Stimulated activated CD4-positive, alpha-beta T cell treated with anti-CD3 and anti-CD28 coated beads, Interleukin-15, amount 100 ng/mL, for 24 hours (primary cell): ENCODE results near the gene RPL22.

ENCODE experiments used
- DNase-seq: peaks from one replicate; pipeline ENCODE4 v3.0.0-alpha.2; 2020

RPL22 gene

GRCh38 chr1:6170742-6171201 lies 28.6 kb downstream of the RPL22 start:
- no peak for DNase-seq

- no peak for DNase-seq
Observed at GRCh38 chr1:6170116-6170741, 29.2 kb downstream of the RPL22 start.

- DNase-seq: no peak
Observed at GRCh38 chr1:6168947-6169586, 30.3 kb downstream of the RPL22 start.

- DNase-seq: no peak
Observed at GRCh38 chr1:6167391-6168303, 31.7 kb downstream of the RPL22 start.

- no peak for DNase-seq
Observed at GRCh38 chr1:6166655-6167390, 32.6 kb downstream of the RPL22 start.

GRCh38 chr1:6166221-6166620 lies 33.2 kb downstream of the RPL22 start:
- no peak for DNase-seq

- no peak for DNase-seq
Observed at GRCh38 chr1:6165441-6165985, 33.9 kb downstream of the RPL22 start.

- no peak for DNase-seq
Observed at GRCh38 chr1:6165027-6165426, 34.4 kb downstream of the RPL22 start.

GRCh38 chr1:6163973-6164617 lies 35.3 kb downstream of the RPL22 start:
- no peak for DNase-seq

GRCh38 chr1:6163191-6163972 lies 36.0 kb downstream of the RPL22 start:
- DNase-seq: no peak

- DNase-seq: no peak
Observed at GRCh38 chr1:6162773-6163172, 36.6 kb downstream of the RPL22 start.

GRCh38 chr1:6162341-6162740 lies 37.1 kb downstream of the RPL22 start:
- DNase-seq: no peak

- DNase-seq: no peak
Observed at GRCh38 chr1:6158181-6158580, 41.2 kb downstream of the RPL22 start.

- DNase-seq: peak; percentile 71
Observed at GRCh38 chr1:6157528-6158174, 41.7 kb downstream of the RPL22 start.

GRCh38 chr1:6157132-6157527 lies 42.3 kb downstream of the RPL22 start:
- DNase-seq: no peak

- no peak for DNase-seq
Observed at GRCh38 chr1:6154525-6155319, 44.7 kb downstream of the RPL22 start.

- no peak for DNase-seq
Observed at GRCh38 chr1:6152882-6153281, 46.5 kb downstream of the RPL22 start.

- DNase-seq: no peak
Observed at GRCh38 chr1:6152181-6152580, 47.2 kb downstream of the RPL22 start.

GRCh38 chr1:6151291-6151822 lies 48.0 kb downstream of the RPL22 start:
- no peak for DNase-seq
